Motor neuron (in vitro differentiated cells): ENCODE results near the gene USP22. TPM values are rescaled to one million over a fixed set of nuclear protein-coding genes. Genes with fewer than 3 reads are reported as not detected.

Experiments used
- ATAC-seq, 8 experiments: fragments of 200-7000 bp; cut with Tn5 transposase; replicated peaks in 6 of 8; 2 replicates each; pipeline ENCODE4 v1.8.0; 2021; ENCODE audit warnings: mild to moderate bottlenecking in 8 of 8, moderate library complexity in 8 of 8
- H3K27ac ChIP-seq, 2 donors: fragments of 250-450 bp; sonication (Bioruptor Pico); 2 replicates each; pipeline ENCODE4 v1.9.0; 2021; ENCODE audit warnings: antibody characterized with exemption in 2 of 2, mild to moderate bottlenecking in 2 of 2, moderate library complexity in 1 of 2
- H3K4me1 ChIP-seq, 2 donors: fragments of 250-450 bp; sonication (Bioruptor Pico); replicated peaks in 1 of 2; 2 replicates each; pipeline ENCODE4 v1.6.1; 2021; ENCODE audit warnings: antibody characterized with exemption in 2 of 2, mild to moderate bottlenecking in 2 of 2, moderate library complexity in 1 of 2
- H3K4me3 ChIP-seq, 5 donors: fragments of 250-450 bp; sonication (Bioruptor Pico); 2 replicates each; pipeline ENCODE4 v1.9.0; 2021; ENCODE audit warnings: antibody characterized with exemption in 5 of 5, mild to moderate bottlenecking in 5 of 5, moderate library complexity in 4 of 5
- WGBS, 10 experiments: fragments of 450-650 bp; shearing (Covaris generic); methylation state at CpG; one replicate each; pipeline ENCODE4 v1.0.0; 2022; 5-methylcytosine and 5-hydroxymethylcytosine counted together
- in situ Hi-C, 9 experiments: fragments of 400-800 bp; cut with MboI; loops; one replicate each; pipeline ENCODE4 v1.15.0; 2021; ENCODE audit warnings: low sequenced_read_pairs in 9 of 9, low pct_unique_long_range_greater_than_20kb in 2 of 9; ENCODE audit not compliant: unreplicated experiment in 9 of 9
- total RNA-seq, 8 experiments: library from RNA; unstranded; fragments of 300-600 nt; gene quantifications; 2 replicates each; pipeline versions ENCODE4 v1.2.3 to v1.2.4, GENCODE V29; 2022

The USP22 gene
- total RNA-seq, 8 experiments from 2014 or later = 121 to 282 (median 209) TPM

DNA sequence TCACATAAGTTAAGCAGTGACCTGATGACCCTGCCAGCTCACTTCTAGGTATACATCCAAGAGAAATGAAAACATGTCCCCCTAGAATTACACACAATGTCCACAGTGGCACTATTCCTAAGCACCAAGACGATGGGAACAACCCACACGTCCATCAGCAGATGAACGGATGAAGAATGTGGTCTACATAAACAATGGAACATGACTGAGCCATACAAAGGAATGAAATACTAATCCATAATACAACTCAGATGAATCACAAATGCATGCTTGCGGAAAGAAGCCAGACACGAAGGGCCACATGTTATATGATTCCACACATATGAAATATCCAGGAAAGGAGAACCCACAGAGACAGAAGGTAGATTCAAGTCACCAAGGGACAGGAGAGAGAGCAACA lies 17.4 kb downstream of the USP22 start:
- ATAC-seq = no peak
- in situ Hi-C loops = no loop called here

DNA sequence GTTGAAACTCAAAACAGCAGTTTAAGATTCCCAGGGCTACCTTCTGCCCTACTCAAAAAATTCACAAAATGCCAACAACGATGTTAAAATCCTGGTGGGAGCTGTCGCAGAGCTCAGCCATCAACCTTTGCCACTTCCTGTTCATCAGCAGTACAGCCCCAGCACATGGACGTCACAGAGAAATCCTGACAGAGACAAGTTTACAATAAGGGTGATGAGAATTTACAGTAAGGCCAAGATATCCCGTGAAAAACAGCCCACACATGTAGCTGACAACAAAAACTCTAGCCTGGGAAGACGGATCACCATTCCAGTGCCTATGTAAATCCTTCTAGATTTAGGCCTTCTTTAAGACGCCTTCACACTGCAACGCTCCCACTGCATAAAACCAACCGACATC lies 18.8 kb downstream of the USP22 start:
- H3K4me1 ChIP-seq = peaks cover 0 to 2% of the 10 kb centered on the region in 2 donors
- 0 to 100% (median 90%) methylated on average over 1 to 7 of the region's 8 CpGs; no CpG with 5 or more reads in 1 of the 10 experiments for WGBS, 10 experiments
- no peak for ATAC-seq
- no peak overlapping the region for H3K4me3 ChIP-seq
- in situ Hi-C loops = no loop called here
- H3K27ac ChIP-seq = no peak overlapping the region

More for the DNA sequence above, 17.4 kb downstream of the USP22 start:
- WGBS, 10 experiments = 28 to 100% (median 96%) methylated on average over 1 to 5 of the region's 5 CpGs; no CpG with 5 or more reads in 1 of the 10 experiments
- no peak overlapping the region for H3K27ac ChIP-seq
- peaks cover 9 to 16% of the 10 kb centered on the region in 2 donors for H3K4me1 ChIP-seq
- H3K4me3 ChIP-seq = no peak overlapping the region

DNA sequence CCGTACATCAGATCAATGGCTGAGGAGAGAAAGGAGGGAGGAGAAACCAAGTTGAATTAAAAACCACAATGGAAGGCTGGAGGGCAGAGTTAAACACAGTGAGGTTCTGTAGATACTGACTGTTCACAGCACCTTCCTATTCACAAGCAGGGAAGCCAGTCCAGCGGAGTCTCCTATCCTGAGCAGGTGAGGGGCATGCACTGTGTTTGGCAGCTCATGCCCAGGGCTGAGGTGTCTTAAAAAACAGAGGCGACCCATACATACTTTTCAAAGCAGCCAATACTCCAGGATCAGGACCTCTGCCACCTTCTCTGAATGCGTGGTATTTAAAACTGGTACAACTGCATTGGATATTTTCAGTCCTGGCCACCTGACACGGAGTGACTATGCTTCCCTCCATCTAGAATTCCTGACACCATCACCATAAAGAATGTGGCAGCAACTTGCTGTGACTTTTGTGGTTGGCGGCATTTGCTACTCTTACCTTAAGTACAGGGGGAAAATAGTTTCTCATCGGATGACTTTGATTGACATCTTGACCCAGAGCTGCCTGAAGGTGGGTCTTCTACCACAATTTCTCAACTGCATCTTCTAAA lies 21.5 kb downstream of the USP22 start:
- H3K4me1 ChIP-seq = no peaks in the 10 kb centered on the region
- in situ Hi-C loops = no loop called here
- H3K4me3 ChIP-seq = no peak overlapping the region
- H3K27ac ChIP-seq = no peak overlapping the region
- ATAC-seq = no peak
- 20 to 100% (median 79%) methylated on average over 1 to 7 of the region's 7 CpGs for WGBS, 10 experiments

DNA sequence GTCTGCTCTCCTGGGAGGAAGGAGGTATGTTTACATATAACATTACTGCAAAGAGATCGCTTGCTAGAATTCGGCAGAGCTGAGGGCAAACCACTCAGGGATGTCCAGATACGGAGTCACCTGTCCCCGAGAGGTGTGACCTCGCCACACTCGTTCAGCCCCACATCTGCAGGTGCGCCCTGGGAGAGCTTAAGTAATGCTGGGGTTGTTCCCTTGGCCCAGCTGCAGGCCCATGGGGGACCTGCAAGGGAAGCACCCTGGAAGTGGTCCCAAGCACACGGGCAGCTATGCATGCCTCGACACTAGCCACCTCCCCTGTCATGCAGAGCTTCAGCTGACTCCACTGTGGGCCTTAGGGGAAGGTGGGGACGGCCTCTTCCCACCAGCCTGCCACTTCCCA lies 22.2 kb downstream of the USP22 start:
- Histone ChIP-seq H3K4me3 (no peak overlapping the region), H3K27ac (no peak overlapping the region), H3K4me1 (no peaks in the 10 kb centered on the region)
- in situ Hi-C loops = no loop called here
- WGBS, 10 experiments = 80% methylated on average over 1 to 6 of the region's 10 CpGs; no CpG with 5 or more reads in 7 of the 10 experiments
- ATAC-seq = no peak

DNA sequence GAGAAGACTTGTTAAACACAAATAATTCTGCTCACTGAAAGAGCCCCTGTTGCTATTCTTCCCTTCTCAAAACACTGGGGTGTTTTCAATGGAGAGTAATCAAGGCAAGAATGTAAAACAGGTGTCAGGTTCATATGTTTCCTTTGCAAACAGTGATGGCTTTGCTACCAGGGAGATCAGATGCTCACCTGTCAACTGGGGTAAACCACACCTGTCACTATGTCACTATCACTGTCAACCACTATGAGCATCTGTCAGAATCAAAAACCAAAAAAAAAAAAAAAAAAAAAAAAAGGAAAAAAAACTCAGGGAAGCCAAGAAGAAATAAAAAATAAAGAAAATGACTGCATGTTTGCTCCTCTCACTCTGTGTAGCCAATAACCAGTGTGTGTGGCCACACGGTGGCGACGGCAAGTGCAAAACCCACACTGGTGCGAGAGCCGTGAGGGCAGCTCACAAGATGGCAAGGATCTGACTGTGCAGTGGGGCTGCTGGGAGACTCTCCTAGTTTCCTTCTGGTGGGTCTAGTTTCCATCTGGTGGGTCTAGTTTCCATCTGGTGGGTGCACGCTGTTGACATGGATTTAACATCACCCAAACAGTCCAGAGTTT lies 22.7 kb downstream of the USP22 start:
- H3K4me3 ChIP-seq = no peak overlapping the region
- no peak overlapping the region for H3K27ac ChIP-seq
- no peaks in the 10 kb centered on the region for H3K4me1 ChIP-seq
- in situ Hi-C loops = no loop called here
- peak in 5 of 8 experiments; percentile 50 to 86 (median 64) for ATAC-seq
- WGBS, 10 experiments = 40 to 100% (median 88%) methylated on average over 1 to 6 of the region's 6 CpGs; no CpG with 5 or more reads in 3 of the 10 experiments

DNA sequence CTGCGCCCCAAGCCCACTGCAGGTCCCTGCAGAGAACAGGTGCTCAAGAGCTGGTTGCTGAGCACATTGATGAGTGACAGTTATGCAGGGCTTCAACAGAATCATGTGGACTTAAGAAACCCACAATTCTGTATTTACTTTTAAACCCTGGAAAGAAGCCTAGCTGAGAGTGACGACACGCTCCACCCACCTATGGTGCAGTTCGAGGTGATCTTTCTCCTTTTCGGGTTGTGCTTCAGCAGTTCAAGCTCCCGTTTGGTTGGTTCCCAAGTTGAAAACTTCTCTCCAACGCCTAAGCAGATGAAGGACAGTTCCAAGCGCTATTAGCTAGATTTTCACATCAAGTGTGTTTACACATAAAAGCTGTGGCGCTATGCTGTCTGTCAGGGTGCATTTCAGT lies 23.9 kb downstream of the USP22 start:
- no peak for ATAC-seq
- Histone ChIP-seq H3K27ac (no peak overlapping the region), H3K4me1 (no peaks in the 10 kb centered on the region), H3K4me3 (no peak overlapping the region)
- in situ Hi-C loops = no loop called here
- WGBS, 10 experiments = 80 to 100% (median 96%) methylated on average over 1 to 9 of the region's 9 CpGs; no CpG with 5 or more reads in 3 of the 10 experiments

DNA sequence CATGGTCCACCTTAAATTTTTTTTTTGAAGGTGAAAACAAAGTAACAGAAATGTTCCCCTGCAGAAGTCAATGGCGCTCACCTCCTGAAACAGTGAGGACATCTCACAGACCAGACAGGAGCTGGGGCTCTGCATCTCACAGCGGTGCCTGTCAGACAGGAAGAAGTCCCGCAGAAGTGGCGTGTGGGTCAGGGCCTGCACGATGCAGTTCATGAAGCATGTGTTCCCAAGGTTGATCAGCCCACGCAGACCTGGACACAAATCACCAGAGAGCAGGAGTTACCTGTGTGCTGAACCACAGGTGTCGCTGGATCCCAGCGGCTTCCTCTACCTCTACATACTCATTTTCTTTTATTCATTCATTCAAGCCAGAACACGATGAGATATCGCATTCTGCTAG lies 24.9 kb downstream of the USP22 start:
- ATAC-seq = no peak
- Histone ChIP-seq H3K4me1 (no peaks in the 10 kb centered on the region), H3K27ac (no peak overlapping the region), H3K4me3 (no peak overlapping the region)
- in situ Hi-C loops = no loop called here
- WGBS, 10 experiments = 65 to 100% (median 87%) methylated on average over 3 to 10 of the region's 10 CpGs; no CpG with 5 or more reads in 2 of the 10 experiments

DNA sequence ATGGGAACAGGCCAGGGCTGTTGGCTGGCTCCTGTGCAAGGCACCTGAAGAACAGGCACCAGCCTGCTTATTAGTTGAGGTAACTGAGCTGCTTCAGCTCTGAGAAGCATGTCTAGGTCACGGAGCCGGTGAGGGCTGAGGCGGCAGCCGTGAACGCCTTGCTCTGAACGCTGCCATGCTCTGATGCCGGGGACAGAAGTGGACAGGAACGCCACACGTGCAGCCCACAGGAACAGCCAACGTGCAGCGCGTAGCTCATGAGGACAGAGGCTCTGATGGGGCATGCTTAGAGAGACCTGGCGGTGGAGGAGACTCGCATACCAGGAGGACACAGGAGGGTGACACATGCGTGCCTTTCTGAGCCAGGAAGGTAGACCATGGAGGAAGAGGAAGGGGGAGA lies 25.6 kb downstream of the USP22 start:
- in situ Hi-C loops = no loop called here
- 90 to 100% (median 99%) methylated on average over 1 to 13 of the region's 15 CpGs; no CpG with 5 or more reads in 4 of the 10 experiments for WGBS, 10 experiments
- no peaks in the 10 kb centered on the region for H3K4me1 ChIP-seq
- no peak overlapping the region for H3K4me3 ChIP-seq
- ATAC-seq = no peak
- no peak overlapping the region for H3K27ac ChIP-seq

DNA sequence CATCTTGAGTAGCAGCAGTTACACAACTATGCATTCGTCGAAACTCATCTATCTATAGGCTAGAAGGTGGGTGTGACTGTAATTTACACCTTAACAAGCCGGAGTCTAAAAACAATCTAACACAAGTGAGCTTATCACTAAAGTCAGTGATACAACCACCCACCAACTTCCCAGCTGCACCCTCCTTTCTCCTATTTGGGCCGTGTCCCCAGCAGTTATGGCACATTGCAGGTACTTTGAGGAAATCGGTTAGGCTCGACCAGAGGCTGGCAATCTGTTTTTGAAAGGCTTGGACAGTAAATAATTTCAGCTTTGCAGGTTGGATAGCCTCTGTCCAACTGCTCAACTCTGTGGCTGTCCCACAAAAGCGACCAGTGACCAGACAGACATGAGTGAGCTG lies 26.0 kb downstream of the USP22 start:
- in situ Hi-C loops = no loop called here
- H3K4me1 ChIP-seq = no peaks in the 10 kb centered on the region
- H3K27ac ChIP-seq = no peak overlapping the region
- H3K4me3 ChIP-seq = no peak overlapping the region
- 87 to 100% (median 95%) methylated on average over 1 to 6 of the region's 7 CpGs; no CpG with 5 or more reads in 3 of the 10 experiments for WGBS, 10 experiments
- ATAC-seq = no peak

DNA sequence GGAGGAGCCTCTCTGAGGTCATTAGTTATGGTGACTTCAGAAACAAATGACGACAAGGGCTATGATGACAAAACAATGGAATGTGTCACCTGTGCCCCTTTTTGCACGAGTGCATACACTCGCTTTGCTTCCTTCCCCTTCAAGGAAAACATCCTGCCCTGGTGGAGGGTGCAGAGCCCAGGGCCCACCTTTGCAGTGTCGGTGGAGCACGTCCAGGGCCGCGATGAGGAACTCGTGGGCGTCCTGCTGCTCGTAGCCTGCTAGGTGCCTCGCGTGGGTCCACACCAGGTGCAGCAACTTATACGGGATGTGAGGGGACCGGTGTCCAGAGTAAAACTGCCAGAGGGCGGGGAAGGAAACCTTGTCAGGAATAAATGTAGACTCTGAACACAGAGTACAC lies 27.2 kb downstream of the USP22 start:
- Histone ChIP-seq H3K27ac (no peak overlapping the region), H3K4me1 (no peaks in the 10 kb centered on the region), H3K4me3 (no peak overlapping the region)
- WGBS, 10 experiments = 86 to 100% (median 94%) methylated on average over 1 to 12 of the region's 15 CpGs; no CpG with 5 or more reads in 2 of the 10 experiments
- no peak for ATAC-seq
- in situ Hi-C loops = no loop called here

DNA sequence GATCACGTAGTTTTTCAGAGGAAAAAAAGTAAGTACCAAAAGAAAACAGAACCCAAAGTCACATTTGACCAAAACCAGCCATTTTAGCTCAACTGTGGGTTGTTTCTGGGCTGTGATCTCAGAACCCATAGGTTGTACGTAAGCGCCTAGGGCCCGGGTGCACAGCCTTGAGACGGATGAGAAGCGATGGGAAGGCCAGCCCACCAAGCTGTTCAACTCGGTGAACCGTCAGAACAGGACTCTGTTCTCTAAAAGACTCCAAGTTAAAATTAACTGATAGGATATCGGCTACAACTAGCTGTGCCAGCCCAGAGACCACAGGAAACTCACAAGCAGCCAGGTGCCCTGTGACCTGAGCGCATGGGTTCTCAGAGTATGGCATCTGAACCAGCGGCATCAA lies 28.3 kb downstream of the USP22 start:
- no peak for ATAC-seq
- in situ Hi-C loops = no loop called here
- 90 to 100% (median 100%) methylated on average over 1 to 8 of the region's 11 CpGs; no CpG with 5 or more reads in 3 of the 10 experiments for WGBS, 10 experiments
- Histone ChIP-seq H3K4me3 (no peak overlapping the region), H3K27ac (no peak overlapping the region), H3K4me1 (no peaks in the 10 kb centered on the region)

DNA sequence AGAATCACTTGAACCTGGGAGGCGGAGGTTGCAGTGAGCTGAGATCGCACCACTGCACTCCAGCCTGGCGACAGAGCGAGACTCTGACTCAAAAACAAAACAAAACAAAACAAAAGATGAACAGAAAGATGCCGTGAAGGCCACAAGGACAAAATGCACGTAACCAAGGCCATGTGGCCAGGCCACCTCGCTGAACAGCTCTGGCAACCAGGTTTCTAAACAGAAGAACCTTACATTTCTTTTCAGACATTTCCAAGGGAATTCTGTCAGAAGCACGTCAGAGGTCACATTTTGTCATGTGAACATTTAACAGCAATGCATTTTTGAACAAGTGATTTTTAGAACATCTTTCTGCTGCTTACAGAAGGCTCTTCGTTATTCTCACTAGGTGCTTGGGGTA lies 28.8 kb downstream of the USP22 start:
- Histone ChIP-seq H3K4me1 (no peaks in the 10 kb centered on the region), H3K4me3 (no peak overlapping the region), H3K27ac (no peak overlapping the region)
- ATAC-seq = no peak
- 22 to 100% (median 86%) methylated on average over 1 to 6 of the region's 9 CpGs for WGBS, 10 experiments
- in situ Hi-C loops = no loop called here

DNA sequence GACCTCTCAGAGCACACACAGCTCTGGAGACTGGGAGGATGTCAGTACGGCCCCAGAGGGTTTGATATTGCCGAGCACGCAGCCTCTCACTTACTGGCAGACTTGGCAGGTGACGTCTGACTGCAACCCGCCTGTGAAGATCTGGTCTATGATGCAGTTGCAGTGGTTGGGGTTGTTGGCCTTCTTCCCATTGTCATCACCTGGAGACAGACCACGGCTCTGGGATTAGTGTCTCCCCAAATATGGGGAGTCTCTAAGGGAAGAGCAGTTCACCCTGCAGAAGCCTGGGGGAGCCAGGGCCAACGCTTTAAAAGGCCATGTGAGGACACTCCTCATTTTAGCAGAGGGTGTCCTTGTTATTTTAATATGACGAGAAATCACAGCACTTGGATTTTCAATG lies 30.1 kb downstream of the USP22 start:
- 83 to 100% (median 100%) methylated on average over 1 to 3 of the region's 8 CpGs; no CpG with 5 or more reads in 2 of the 10 experiments for WGBS, 10 experiments
- Histone ChIP-seq H3K4me1 (no peaks in the 10 kb centered on the region), H3K27ac (no peak overlapping the region), H3K4me3 (no peak overlapping the region)
- ATAC-seq = no peak
- in situ Hi-C loops = no loop called here
